ENCODE data around the gene P2RY11. TPM values are rescaled to one million over a fixed set of nuclear protein-coding genes. Genes with fewer than 3 reads are reported as not detected.

Gene P2RY11
- total RNA-seq, result 10 to 100 TPM; 35.0 to 35.6 TPM

GRCh38 chr19:10111405-10111811, at the start of gene P2RY11:
Gene P2RY11 (plus strand): TSS chr19:10111693. CDS start chr19:10111722, 29 bp downstream.
- no peaks in the 10 kb centered on the region for H3K27me3 Mint-ChIP-seq
- H3K9me3 Mint-ChIP-seq, result no peaks in the 10 kb centered on the region
- H3K36me3 Mint-ChIP-seq, result peaks cover 8% of the 10 kb centered on the region
- no peak for ATAC-seq
- H3K4me3 Mint-ChIP-seq, result peak within 1 kb of the TSS; percentile 71
- peaks cover 55 to 57% of the 10 kb centered on the region in 2 donors for H3K4me1 Mint-ChIP-seq (ENCODE audit: low read depth in 2 of 2)
- peak within 1 kb of the TSS; percentile 80 to 88 for H3K27ac Mint-ChIP-seq
- DNase-seq (ENCODE audit: low spot score), result no peak

- Mint-ChIP-seq H3K27me3 (peaks cover 8% of the 10 kb centered on the region in 2 donors), H3K4me1 (ENCODE audit: low read depth in 2 of 2) (no peaks in the 10 kb centered on the region), H3K4me3 (no peak overlapping the region), H3K27ac (no peak overlapping the region), H3K9me3 (no peaks in the 10 kb centered on the region), H3K36me3 (no peaks in the 10 kb centered on the region)
- no peak for DNase-seq (ENCODE audit: low spot score)
- ATAC-seq, result no peak
These were observed 49.7 kb upstream of the P2RY11 start for GRCh38 chr19:10061717-10062310.

GRCh38 chr19:10068205-10068604, 43.3 kb upstream of the P2RY11 start:
- H3K4me1 Mint-ChIP-seq (ENCODE audit: low read depth in 2 of 2), result peaks cover 9 to 15% of the 10 kb centered on the region in 2 donors
- peak; percentile 61 to 63 for ATAC-seq
- no peak overlapping the region for H3K27ac Mint-ChIP-seq
- peaks cover 5 to 13% of the 10 kb centered on the region in 2 donors for H3K27me3 Mint-ChIP-seq
- no peaks in the 10 kb centered on the region for H3K36me3 Mint-ChIP-seq
- H3K4me3 Mint-ChIP-seq, result peak overlapping the region; percentile 10
- DNase-seq (ENCODE audit: low spot score), result no peak
- H3K9me3 Mint-ChIP-seq, result no peaks in the 10 kb centered on the region

GRCh38 chr19:10069046-10069445, 42.4 kb upstream of the P2RY11 start:
- H3K36me3 Mint-ChIP-seq, result no peaks in the 10 kb centered on the region
- no peak overlapping the region for H3K4me3 Mint-ChIP-seq
- no peaks in the 10 kb centered on the region for H3K9me3 Mint-ChIP-seq
- DNase-seq (ENCODE audit: low spot score), result no peak
- peaks cover 9 to 15% of the 10 kb centered on the region in 2 donors for H3K4me1 Mint-ChIP-seq (ENCODE audit: low read depth in 2 of 2)
- no peak for ATAC-seq
- peaks cover 0 to 13% of the 10 kb centered on the region in 2 donors for H3K27me3 Mint-ChIP-seq
- H3K27ac Mint-ChIP-seq, result no peak overlapping the region

- no peaks in the 10 kb centered on the region for H3K9me3 Mint-ChIP-seq
- H3K27me3 Mint-ChIP-seq, result peaks cover 0 to 9% of the 10 kb centered on the region in 2 donors
- H3K36me3 Mint-ChIP-seq, result no peaks in the 10 kb centered on the region
- DNase-seq (ENCODE audit: low spot score) (no peak), ATAC-seq (no peak)
- H3K4me3 Mint-ChIP-seq, result no peak overlapping the region
- peaks cover 9 to 15% of the 10 kb centered on the region in 2 donors for H3K4me1 Mint-ChIP-seq (ENCODE audit: low read depth in 2 of 2)
- H3K27ac Mint-ChIP-seq, result no peak overlapping the region
These were observed 40.6 kb upstream of the P2RY11 start for GRCh38 chr19:10070730-10071446.

GRCh38 chr19:10074153-10074552, 37.3 kb upstream of the P2RY11 start:
- no peaks in the 10 kb centered on the region for H3K36me3 Mint-ChIP-seq
- DNase-seq (ENCODE audit: low spot score), result peak; percentile 74
- peaks cover 0 to 5% of the 10 kb centered on the region in 2 donors for H3K4me1 Mint-ChIP-seq (ENCODE audit: low read depth in 2 of 2)
- H3K27me3 Mint-ChIP-seq, result peaks cover 0 to 12% of the 10 kb centered on the region in 2 donors
- H3K27ac Mint-ChIP-seq, result no peak overlapping the region
- no peak overlapping the region for H3K4me3 Mint-ChIP-seq
- peak; percentile 86 to 88 for ATAC-seq
- H3K9me3 Mint-ChIP-seq, result no peaks in the 10 kb centered on the region

- Mint-ChIP-seq H3K36me3 (no peaks in the 10 kb centered on the region), H3K27me3 (peaks cover 0 to 7% of the 10 kb centered on the region in 2 donors), H3K4me3 (no peak overlapping the region), H3K27ac (no peak overlapping the region), H3K9me3 (no peaks in the 10 kb centered on the region), H3K4me1 (ENCODE audit: low read depth in 2 of 2) (no peaks in the 10 kb centered on the region)
- no peak for DNase-seq (ENCODE audit: low spot score)
- no peak for ATAC-seq
These were observed 35.0 kb upstream of the P2RY11 start for GRCh38 chr19:10076535-10076934.

GRCh38 chr19:10078329-10078728, 33.2 kb upstream of the P2RY11 start:
- H3K27me3 Mint-ChIP-seq, result peaks cover 0 to 7% of the 10 kb centered on the region in 2 donors
- ATAC-seq (no peak), DNase-seq (ENCODE audit: low spot score) (no peak)
- H3K9me3 Mint-ChIP-seq, result no peaks in the 10 kb centered on the region
- H3K4me3 Mint-ChIP-seq, result no peak overlapping the region
- H3K27ac Mint-ChIP-seq, result no peak overlapping the region
- no peaks in the 10 kb centered on the region for H3K4me1 Mint-ChIP-seq (ENCODE audit: low read depth in 2 of 2)
- H3K36me3 Mint-ChIP-seq, result no peaks in the 10 kb centered on the region

- no peak overlapping the region for H3K27ac Mint-ChIP-seq
- H3K4me1 Mint-ChIP-seq (ENCODE audit: low read depth in 2 of 2), result no peaks in the 10 kb centered on the region
- H3K27me3 Mint-ChIP-seq, result peaks cover 0 to 7% of the 10 kb centered on the region in 2 donors
- H3K9me3 Mint-ChIP-seq, result no peaks in the 10 kb centered on the region
- no peak overlapping the region for H3K4me3 Mint-ChIP-seq
- no peaks in the 10 kb centered on the region for H3K36me3 Mint-ChIP-seq
- ATAC-seq (no peak), DNase-seq (ENCODE audit: low spot score) (no peak)
These were observed 32.5 kb upstream of the P2RY11 start for GRCh38 chr19:10079031-10079453.

- Mint-ChIP-seq H3K4me3 (no peak overlapping the region), H3K9me3 (no peaks in the 10 kb centered on the region), H3K36me3 (no peaks in the 10 kb centered on the region), H3K27me3 (no peaks in the 10 kb centered on the region), H3K4me1 (ENCODE audit: low read depth in 2 of 2) (peaks cover 7 to 12% of the 10 kb centered on the region in 2 donors), H3K27ac (no peak overlapping the region)
- ATAC-seq, result no peak
- no peak for DNase-seq (ENCODE audit: low spot score)
These were observed 27.6 kb upstream of the P2RY11 start for GRCh38 chr19:10083911-10084310.

GRCh38 chr19:10084803-10085202, 26.7 kb upstream of the P2RY11 start:
- Mint-ChIP-seq H3K4me3 (peak overlapping the region; percentile 90), H3K36me3 (no peaks in the 10 kb centered on the region), H3K4me1 (ENCODE audit: low read depth in 2 of 2) (peaks cover 7 to 12% of the 10 kb centered on the region in 2 donors), H3K27me3 (no peaks in the 10 kb centered on the region), H3K9me3 (no peaks in the 10 kb centered on the region), H3K27ac (peak overlapping the region in 1 of 2 donors; percentile 78)
- ATAC-seq (no peak), DNase-seq (ENCODE audit: low spot score) (no peak)

GRCh38 chr19:10085641-10086590, 25.6 kb upstream of the P2RY11 start, which contains the start of gene SHFL:
Gene SHFL (plus strand): TSS chr19:10086317. CDS start chr19:10086428, 111 bp downstream.
- peak within 1 kb of the TSS; percentile 71 to 78 for H3K27ac Mint-ChIP-seq
- peak; percentile 89 for DNase-seq (ENCODE audit: low spot score)
- H3K4me3 Mint-ChIP-seq, result peak within 1 kb of the TSS; percentile 90
- H3K36me3 Mint-ChIP-seq, result no peaks in the 10 kb centered on the region
- no peaks in the 10 kb centered on the region for H3K9me3 Mint-ChIP-seq
- peaks cover 7 to 16% of the 10 kb centered on the region in 2 donors for H3K4me1 Mint-ChIP-seq (ENCODE audit: low read depth in 2 of 2)
- no peaks in the 10 kb centered on the region for H3K27me3 Mint-ChIP-seq
- ATAC-seq, result peak; percentile 96 to 98

GRCh38 chr19:10086591-10087192, 24.8 kb upstream of the P2RY11 start:
- no peak for ATAC-seq
- no peaks in the 10 kb centered on the region for H3K27me3 Mint-ChIP-seq

More at GRCh38 chr19:10086591-10087192, 24.8 kb upstream of the P2RY11 start:
- peak overlapping the region; percentile 70 for H3K4me3 Mint-ChIP-seq
- H3K36me3 Mint-ChIP-seq, result no peaks in the 10 kb centered on the region
- H3K27ac Mint-ChIP-seq, result peak overlapping the region; percentile 55 to 77
- H3K9me3 Mint-ChIP-seq, result no peaks in the 10 kb centered on the region
- DNase-seq (ENCODE audit: low spot score), result no peak
- peaks cover 10 to 18% of the 10 kb centered on the region in 2 donors for H3K4me1 Mint-ChIP-seq (ENCODE audit: low read depth in 2 of 2)

Data from natural killer cell treated with Interleukin-12 subunit alpha and Interleukin-12 subunit beta and Interleukin-15 and Interleukin-18, amount 100 ng/mL, for 72 hours (primary cell).